Adrenal gland (tissue), 5 donors: Measurements from ENCODE around the gene SLC44A5.

ENCODE experiments used
- POLR2A ChIP-seq, 2 donors: fragments of 450-650 bp; IDR thresholded peaks; one replicate each; pipeline ENCODE4 v1.6.1; 2017; ENCODE audit warnings: antibody characterized with exemption in 2 of 2, mild to moderate bottlenecking in 2 of 2, moderate library complexity in 1 of 2
- TF ChIP-seq, protein P1 (sequence below), 6 experiments: fragments of 450-650 bp in 4 of 6; fragments of 200-600 bp in 2 of 6; sonication (generic) in 1 of 6; IDR thresholded peaks; 1 replicate in 5 of 6; 2 replicates in 1 of 6; pipeline versions ENCODE4 v1.5.1 to v1.8.0; 2016 to 2021; ENCODE audit warnings: antibody characterized with exemption in 6 of 6, mild to moderate bottlenecking in 2 of 6, moderate library complexity in 1 of 6
- donor health status: DM: no; HTN: no; CAD: no.

DNA sequence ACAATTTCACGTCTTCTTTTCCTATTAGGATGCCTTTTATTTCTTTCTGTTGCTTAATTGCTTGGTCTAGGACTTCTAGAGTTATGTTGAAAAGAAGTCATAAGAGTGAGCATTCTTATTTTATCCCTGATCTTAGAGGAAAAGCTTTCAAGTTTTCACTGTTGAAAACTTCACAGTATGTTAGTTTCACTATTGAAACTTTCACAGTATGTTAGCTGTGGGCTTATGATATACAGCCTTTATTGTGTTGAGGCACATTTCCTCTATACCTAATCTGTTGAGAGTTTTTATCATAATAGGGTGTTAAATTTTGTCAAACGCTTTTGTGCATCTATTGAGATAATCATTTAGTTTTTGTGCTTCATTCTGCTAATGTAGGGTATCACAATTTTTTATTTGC lies 249.7 kb downstream of the SLC44A5 start:
- TF ChIP-seq, protein P1, sequence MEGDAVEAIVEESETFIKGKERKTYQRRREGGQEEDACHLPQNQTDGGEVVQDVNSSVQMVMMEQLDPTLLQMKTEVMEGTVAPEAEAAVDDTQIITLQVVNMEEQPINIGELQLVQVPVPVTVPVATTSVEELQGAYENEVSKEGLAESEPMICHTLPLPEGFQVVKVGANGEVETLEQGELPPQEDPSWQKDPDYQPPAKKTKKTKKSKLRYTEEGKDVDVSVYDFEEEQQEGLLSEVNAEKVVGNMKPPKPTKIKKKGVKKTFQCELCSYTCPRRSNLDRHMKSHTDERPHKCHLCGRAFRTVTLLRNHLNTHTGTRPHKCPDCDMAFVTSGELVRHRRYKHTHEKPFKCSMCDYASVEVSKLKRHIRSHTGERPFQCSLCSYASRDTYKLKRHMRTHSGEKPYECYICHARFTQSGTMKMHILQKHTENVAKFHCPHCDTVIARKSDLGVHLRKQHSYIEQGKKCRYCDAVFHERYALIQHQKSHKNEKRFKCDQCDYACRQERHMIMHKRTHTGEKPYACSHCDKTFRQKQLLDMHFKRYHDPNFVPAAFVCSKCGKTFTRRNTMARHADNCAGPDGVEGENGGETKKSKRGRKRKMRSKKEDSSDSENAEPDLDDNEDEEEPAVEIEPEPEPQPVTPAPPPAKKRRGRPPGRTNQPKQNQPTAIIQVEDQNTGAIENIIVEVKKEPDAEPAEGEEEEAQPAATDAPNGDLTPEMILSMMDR (IDR thresholded peaks at IDR 0.05), result no peak
- no peak for TF ChIP-seq POLR2A (IDR thresholded peaks at IDR 0.05)
